ENCODE results near the gene GSDMA.

The GSDMA gene, protein sequence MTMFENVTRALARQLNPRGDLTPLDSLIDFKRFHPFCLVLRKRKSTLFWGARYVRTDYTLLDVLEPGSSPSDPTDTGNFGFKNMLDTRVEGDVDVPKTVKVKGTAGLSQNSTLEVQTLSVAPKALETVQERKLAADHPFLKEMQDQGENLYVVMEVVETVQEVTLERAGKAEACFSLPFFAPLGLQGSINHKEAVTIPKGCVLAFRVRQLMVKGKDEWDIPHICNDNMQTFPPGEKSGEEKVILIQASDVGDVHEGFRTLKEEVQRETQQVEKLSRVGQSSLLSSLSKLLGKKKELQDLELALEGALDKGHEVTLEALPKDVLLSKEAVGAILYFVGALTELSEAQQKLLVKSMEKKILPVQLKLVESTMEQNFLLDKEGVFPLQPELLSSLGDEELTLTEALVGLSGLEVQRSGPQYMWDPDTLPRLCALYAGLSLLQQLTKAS

DNA sequence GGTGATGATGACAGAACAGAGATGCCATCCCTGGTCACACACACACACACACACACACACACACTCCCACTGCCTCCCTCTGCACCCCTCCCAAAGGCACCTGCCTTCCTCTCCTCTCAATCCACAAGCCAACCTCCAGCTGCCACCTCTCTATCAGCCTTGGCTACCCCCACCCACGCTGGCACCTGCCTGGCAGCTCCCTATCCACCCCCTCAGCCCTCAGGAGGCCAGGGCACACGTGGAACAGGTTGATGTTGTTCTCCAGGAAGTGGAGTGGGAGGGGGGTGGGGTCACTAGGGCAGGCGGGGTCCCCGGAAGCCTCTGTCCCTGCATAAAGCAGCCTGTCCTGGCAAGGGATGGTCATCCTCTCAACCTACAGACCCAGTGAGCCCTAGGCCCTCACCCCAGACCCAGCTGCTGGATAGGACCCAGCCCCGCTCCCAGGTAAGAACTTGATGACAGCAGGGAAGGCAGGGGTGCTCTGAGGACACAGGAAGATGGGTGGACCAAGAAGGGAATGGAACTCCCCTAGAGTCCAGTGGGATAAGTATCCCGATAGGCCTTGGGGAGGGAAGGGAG is at the start of gene GSDMA:
TSS of gene GSDMA (plus strand) at position 363 of the 579 bp plus-strand sequence. CDS start 2,684 bp downstream, outside the sequence.
- DNase-seq: no peak

DNA sequence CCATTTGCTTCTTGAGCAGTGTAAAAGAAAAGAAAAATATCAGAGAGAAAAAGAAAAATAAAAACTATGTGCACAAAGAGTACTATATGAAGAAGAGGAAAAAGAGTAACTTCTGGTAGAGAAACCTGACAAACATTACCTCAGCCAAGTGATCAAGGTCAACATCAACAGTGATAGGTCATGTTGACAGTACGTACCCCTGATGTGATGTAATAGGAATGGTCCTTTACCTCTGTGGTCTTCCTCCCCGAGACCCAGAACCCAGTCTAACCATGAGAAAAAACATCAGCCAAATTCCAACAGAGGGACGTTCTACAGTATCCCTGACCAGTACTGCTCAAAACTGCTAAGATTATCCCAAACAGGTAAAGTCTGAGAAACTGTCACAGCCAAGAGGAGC is 48.8 kb upstream of the GSDMA start:
- no peak for DNase-seq

DNA sequence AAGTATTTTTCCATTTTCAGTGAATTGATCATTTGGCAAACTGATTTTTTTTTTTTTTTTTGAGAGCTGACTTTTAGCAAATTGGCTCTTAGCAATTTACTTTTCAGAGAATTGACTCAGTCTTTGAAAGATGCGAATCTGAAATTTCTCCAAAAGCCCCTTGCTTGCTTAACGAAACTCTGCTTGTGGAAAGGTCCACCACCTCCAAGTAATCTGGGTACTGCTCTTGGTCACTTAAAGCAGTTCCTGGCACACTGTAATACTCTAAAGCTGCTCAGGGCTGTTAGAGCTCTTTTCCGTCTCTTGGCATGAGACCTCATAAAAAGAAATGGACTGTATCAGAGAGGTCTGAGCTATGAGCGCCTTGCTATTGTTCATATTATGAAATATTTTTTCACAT is 47.2 kb upstream of the GSDMA start:
- DNase-seq: no peak

DNA sequence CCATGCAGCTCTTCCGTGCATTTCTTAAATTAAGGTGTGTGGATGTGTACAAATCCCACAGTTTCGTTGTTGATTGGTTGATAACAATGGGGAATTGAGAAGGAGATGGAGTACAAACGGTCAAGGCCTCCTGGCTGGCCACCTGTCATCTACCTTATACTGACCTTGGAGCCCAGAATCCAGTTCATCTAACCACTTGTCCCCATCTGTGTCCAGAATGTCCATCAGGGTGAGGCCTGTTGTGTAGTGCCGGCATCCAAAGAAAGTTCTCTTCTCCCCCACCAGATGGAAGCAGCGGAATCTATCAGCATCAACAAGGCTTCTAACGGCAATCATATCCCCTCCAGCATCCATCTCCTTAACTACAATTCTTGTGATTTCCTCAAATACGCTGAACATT is 45.9 kb upstream of the GSDMA start:
- DNase-seq: no peak

DNA sequence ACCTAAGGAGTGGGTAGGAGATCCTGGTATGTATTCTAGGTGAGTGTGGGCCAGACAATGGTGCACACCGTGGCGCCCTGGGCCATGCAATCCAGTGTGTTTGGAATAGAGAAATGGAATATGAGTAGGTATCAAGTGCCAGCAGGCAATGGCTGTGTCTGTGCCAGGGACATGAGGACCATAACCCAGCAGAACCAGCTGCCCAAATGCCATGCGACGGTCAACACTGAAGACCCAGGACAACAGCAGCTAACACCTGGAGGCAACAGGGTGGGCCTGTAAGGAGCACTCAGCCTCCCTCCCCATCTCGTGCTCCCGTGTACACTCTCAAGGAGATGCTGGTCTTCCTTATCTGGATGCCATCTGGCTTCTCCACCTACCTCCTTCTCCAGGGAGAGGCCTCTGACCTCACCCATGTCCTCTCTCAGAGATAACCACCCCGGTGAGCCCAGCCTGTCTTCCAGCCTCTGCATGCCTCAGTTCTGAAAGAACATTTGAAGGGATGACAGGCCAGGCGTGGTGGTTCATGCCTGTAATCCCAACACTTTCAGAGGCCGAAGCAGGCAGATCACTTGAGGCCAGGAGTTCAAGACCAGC is 43.6 kb upstream of the GSDMA start:
- no peak for DNase-seq

DNA sequence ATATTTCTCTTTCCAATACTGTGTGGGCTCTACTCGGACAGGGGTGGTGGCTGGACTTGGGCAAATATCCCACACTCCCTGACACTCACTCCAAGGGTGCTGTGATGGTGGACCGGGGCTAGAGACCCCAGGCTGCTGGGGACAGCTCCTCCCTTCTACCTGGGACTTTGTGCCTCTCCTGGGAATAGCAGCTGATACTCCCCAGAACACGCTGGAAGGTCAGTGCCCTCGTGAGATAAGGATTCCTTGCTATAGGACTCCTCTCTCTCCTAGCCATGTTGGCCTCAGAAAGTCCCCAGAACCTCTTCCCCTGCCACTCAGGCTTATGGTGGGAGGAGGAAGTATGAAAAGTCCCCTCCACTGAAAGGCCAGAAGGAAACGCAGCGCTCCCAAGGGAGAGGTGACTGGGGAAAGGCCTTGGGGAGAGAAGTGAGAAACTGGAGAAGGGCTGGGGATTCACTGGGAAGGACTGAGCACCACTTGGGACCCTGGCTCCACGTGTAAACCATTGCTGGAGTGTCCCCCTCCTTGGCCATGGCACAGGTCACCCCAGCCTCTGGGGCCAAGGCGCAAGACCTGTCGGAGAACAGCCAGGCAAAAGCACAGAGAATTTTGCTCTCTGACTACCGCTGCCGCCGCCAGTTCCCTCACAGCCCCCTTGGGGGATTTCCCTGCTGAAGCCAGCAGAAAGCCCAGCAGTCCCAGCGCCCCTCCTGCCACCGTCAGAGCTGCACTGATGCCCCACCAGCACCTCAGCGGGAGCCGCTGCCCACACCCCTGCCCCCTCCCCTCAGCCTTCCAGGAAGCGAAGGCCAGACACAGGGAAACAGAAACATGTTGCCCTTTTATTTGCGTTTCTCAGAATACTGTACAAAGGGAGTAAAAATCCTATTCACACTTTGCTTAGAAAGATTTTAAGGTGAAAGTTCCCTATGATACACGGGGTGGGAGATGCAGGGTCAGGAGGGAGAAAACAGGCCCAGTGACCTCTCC is 42.3 kb upstream of the GSDMA start:
- peak in 1 of 2 donors; percentile 20 for DNase-seq

DNA sequence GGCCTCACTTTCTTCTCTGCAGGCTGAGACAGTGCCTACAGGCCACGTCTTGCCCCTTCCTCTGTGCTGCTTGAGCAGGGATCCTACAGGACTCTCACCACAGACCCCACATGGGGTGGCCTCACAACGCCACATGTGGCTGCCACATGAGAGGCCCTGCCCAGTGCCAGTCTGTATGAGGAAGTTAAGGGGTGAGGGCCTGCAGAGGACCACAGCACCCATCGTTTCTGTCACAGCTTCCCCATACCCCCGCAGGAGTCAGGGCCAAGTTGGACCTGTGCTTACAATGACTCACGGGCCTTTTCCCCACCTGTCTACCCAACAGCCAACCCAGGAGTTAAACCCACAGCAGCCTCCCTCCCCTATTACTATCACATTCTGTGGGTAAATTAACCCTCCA is 41.5 kb upstream of the GSDMA start:
- DNase-seq: no peak

DNA sequence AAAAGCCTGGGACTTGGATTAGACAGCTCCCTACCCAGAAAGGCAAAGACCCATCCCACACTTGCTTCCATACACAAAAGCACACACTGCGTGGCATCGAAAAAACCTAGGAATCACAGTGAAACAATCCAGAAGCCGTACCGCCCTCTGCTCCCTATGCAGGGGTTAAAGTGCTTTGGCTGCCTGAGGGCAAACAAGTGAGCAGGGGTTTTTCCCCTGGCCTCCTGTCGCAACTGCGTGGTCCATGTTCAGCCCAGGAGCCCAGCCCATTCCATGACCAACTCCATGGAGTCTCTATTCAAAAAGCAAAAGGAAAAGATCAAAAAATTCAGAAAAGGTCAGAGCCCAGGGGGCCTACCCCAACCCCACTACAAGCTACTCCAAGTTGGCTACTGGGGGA is 40.8 kb upstream of the GSDMA start:
- DNase-seq: no peak

DNA sequence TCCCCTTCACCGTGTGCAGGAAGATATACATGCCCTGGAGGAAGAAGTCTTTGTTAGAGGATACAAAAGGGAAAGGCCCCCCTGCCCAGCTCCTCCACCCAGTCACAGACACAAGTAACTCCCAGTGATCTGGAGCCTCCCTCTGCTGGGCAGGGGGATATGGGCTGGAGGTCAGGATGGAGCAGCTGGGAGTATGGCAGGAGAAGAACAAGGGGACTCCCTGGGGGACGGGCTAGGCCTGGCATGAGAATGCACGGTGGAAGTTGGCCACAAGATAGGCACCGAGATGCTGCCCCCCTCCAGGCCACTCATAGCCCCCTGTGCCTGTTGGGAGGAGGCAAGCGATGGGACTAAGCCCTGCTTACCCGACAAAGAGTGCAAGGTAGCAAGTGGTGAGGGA is 39.6 kb upstream of the GSDMA start:
- no peak for DNase-seq

DNA sequence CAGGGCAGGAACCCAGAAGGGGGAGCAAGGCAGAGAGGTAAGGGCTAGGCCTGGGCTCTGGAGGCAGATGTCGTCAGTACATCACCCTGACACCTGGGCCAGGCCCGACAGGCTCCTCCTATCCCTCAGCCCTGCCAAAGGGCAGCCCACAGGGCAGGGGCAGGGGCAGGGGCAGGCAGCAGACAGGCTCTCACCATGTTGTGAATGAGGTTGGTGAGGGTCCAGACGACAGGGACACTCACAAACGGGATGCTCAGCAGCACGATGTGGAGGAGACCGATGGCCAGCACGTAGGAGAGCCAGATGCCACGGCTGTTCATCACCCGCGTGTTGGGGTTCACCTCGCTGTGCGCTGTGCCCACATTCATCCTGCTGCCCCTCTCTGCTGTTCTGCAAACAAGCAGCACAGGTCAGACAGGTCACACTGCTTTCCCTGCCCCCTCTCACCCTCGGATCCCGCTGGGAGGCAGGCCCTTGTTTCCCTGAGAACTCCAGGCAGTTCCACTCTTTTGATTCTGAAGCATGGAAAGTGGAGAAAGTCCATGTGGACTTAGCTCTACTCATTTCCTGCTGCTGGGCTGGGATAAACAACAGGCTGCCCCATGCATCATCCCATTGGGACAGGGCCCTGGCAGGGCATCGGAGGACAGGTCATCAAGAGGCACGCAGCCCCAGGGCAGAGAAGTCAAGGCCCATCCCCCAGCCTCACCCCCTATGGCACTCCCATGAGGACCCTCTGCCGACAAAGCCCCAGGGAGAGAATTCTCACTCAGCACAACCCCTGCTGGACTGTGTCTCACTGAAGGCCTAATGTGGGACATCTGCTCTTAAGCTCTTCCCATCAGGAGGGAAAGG is 38.7 kb upstream of the GSDMA start:
- no peak for DNase-seq

DNA sequence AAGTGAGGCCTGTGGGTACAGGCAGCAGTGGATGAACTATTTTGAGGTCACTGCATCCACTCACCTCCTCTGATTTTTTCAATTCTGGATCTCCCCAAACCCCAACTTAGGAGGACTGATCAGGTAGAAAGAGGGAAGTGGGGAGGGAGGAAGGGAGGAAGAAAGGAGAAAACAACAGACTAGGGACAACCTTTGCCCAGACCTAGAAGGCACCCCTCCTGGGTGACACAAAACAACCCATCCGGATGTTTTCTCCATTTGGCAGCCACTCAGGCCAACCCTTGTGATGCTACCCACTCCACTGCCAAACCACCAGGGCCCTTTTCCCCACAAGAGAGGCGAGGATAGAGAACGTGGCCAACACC is 38.1 kb upstream of the GSDMA start:
- no peak for DNase-seq

DNA sequence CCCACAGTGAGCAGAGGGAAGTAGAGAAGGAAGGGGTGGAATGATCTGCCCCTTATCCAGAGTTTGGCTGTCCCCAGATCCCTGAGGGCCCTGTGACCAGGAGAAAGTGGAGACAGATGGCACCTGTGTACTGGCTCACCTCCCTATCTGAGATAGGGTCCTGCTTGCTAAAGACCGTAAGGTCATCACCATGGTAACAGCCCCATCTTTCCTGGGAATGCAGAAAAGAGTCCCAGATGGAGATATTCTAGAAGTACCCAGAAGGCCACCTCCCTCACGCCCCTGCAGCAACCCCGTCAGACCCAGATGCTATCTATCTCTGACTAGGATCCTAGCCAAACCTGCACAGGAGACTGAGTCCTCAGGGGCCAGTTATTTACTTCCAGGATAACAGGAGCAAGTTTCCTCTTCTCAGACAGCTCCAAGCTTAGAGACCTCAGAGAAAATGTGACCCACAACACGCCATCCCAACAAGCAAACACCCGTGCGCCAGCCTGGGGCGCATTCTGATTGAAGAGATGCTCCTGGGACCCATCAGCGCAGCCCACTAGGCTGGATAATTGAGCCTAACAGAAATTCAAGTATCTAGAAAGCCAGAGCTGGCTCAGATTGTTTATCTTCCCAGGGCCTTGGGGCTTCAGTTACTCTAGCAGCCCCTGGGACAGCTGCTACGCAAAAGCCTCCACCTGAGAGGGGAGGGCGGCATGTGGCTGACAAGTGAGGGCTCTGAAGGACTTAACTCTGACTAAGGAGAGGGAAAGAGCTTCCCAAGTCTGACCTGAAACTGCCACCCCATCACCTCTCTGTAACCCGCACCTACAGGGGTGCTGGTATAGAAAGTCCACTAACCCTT is 37.3 kb upstream of the GSDMA start:
- no peak for DNase-seq

DNA sequence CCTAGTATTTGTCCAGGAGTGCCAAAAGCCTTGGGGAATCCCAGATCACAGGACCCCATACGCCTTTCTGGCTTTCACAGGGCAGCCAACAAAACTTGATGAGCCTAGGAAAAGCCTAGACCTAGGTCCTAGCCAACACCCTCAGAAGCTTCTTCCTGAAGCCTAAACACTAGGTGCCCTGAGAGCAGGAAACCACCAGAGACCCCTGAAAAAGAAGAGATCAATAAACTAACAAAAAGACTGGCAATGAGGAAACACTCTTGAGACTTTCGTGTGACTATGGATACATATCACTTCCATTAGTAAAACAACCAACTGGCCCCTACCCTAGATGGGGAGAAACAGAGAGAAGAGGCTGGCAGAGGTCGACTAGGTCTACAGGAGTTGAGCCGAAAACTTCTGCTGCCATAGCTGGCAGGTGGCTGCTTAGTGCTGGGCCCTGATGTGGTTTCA is 36.6 kb upstream of the GSDMA start:
- no peak for DNase-seq

DNA sequence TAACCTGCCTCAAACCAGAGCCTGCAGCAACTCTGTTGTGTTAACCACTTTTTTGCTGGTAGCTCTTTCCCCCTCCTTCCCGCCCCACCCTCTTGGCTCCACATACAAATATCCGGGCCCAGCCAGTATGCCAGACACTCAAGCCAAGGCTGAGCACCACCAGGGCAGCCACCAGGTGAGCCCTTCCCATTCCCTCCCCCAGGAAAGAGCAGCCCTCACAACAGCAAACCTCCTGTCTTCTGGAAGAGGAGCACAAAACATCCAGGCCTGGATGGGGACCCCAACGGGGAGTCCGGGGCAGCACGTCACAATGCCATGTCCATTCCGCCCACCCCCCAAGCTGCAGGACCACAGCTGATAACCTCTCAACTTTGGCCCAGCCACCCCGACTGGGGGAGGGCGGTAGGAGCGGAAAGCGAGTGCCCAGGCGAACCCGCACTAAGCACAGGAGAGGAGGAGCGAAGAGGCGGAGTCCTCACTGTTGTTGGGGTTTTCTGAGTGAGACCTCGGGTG is 36.2 kb upstream of the GSDMA start:
- DNase-seq: peak in 1 of 2 donors; percentile 30

DNA sequence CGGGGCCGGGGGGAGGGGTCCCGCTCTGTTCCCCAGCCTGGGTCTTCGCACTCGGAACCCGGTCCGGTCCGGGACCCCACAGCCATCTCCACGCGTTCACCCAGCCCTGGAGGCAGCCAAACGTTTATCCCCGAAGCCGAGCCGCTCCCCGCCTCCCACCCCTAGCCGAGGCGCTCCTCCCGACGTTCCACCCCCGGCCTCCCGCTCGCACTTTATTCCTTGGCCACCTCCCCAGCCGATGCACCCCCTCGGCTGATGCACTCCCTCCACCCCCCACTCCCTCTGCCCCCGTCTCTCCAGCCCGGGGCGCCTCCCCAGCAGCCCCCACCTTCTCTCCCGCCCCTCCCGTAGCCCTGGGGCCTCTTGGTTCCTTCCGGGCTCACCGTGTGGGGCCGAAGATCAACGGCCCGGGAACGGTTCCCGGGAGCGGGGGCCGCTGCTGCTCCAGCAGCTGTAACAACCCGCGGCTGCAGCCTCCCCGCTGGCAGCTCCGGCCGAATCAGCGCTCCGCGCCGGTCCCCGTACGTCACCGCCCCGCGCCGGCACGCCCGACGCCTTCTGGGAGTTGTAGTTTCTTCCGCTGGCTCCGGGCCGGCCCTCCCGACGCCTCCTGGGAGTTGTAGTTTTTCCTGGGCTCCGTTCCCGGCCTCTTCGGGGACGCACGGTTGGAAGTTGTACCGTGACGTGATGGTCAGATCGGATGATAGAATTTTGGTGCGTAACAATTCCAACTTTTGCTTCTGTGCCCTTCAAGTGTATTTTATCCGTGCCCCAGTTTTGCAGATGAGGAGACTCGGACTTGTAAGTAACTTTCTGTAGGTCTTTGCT is 35.5 kb upstream of the GSDMA start, which contains the start of the genes LRRC3C and ORMDL3:
TSS of gene LRRC3C (plus strand) at position 632 of the 828 bp plus-strand sequence. CDS start 13,792 bp downstream, outside the sequence.
TSS of gene ORMDL3 (minus strand) at position 501 of the 828 bp plus-strand sequence. CDS start 3,398 bp downstream, outside the sequence.
- peak; percentile 89 to 91 for DNase-seq

DNA sequence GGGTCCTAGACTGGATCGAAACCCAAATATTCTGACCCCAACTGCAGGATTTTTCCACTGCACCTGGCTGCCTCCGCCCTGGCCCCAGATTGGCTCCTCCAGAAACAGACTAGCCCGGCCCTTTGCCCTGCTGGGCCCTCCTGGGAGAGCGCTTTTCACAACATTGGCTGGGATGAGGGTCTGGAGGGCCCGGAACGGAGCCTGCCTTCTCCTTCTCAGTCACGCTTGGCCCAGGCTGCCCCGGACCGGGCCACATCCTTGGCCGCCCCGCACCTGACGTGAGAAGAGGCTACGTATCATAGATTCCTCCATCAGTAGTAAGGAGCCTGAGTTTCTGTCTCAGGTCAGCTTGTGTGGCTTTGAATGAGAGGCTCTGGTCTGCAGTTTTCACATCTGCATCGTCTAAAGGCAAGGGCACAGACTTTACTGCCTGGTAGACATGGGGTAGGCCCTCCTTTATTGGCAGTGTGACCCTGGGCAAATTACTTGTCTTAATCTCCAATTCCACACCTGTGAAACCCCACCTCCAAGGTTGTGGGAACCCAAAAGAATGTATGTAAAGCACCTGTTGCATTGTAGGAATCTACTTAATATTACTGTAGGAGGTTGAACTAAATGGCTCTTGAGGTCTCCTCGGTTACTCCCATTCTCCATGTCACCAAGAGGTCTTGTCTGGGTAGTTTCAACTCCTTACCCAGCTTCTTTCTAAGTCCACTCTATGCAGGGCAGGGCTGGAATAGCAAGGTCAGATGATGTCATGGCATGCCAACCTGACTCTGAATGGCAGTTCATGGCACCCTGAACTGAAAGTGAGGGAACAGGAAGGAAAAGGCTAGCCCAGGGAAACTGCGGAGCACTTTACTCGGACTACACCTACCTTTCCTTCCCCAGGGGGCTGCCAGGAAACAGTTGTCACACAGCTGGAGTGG is 34.6 kb upstream of the GSDMA start:
- no peak for DNase-seq

DNA sequence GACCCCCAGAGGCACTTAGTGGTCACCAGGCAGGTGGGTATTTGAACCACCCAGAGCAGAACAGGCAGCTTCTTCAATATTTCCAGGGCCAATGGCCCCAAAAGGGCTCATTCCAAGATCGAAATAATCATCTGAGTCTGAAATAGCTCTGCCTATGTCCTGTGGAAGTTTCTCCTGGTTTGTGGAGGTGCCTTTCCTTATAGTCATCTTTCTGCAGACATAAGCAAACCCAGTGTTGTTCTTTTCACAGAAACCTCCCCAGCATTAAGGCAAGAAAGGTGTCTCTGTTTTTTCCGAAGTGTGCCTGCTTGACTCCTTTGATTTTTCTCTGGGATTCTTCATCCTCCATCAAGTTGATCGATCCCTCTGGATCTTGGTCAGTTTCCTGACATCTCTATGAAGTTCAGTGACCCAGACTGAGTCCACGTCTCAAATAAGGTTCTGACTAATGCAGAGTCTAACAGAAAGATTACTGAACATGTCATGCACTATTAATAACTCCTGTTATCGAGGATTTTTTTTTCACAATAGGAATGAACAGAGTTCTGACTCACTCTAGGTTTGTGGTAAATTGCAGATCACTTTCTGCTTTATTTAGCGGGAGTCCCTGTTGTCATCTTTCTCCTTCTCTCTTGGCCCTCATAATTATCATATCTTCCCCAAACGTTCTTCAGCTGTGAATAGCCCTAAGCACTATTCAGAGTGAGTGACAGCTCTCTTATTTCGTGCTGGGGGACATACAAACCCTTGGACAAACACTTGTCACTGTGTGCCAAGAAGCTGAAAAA is 33.8 kb upstream of the GSDMA start:
- no peak for DNase-seq
